Ishikawa (cell line): ENCODE results near the gene ARHGEF1.
A peak's percentile ranks its signal among the peaks of the same experiment; 100 is the strongest.

ENCODE experiments used
- CEBPB ChIP-seq: IDR thresholded peaks from 2 replicates; pipeline ENCODE4 v1.6.1; 2012
- CREB1 ChIP-seq: IDR thresholded peaks from 2 replicates; pipeline ENCODE4 v1.6.1; 2012; ENCODE audit warnings: low read depth
- EGR1 ChIP-seq: IDR thresholded peaks from 2 replicates; pipeline ENCODE4 v1.6.1; 2012
- EP300 ChIP-seq: IDR thresholded peaks from 2 replicates; pipeline ENCODE4 v1.6.1; 2012; ENCODE audit warnings: borderline replicate concordance
- FOXM1 ChIP-seq: IDR thresholded peaks from 2 replicates; pipeline ENCODE4 v1.6.1; 2012; ENCODE audit warnings: low read depth, borderline replicate concordance
- MAX ChIP-seq: IDR thresholded peaks from 2 replicates; pipeline ENCODE4 v1.6.1; 2012
- NFIC ChIP-seq: IDR thresholded peaks from 2 replicates; pipeline ENCODE4 v1.6.1; 2012
- RAD21 ChIP-seq: IDR thresholded peaks from 2 replicates; pipeline ENCODE4 v1.6.1; 2012; ENCODE audit warnings: low read depth
- REST ChIP-seq: IDR thresholded peaks from 2 replicates; pipeline ENCODE4 v1.6.1; 2012; ENCODE audit warnings: low read depth, mild to moderate bottlenecking
- TAF1 ChIP-seq: IDR thresholded peaks from 2 replicates; pipeline ENCODE4 v1.6.1; 2012; ENCODE audit warnings: low read depth, mild to moderate bottlenecking
- TCF12 ChIP-seq: IDR thresholded peaks from 2 replicates; pipeline ENCODE4 v1.6.1; 2012; ENCODE audit warnings: low read depth
- TEAD4 ChIP-seq: IDR thresholded peaks from 2 replicates; pipeline ENCODE4 v1.6.1; 2012
- USF1 ChIP-seq: IDR thresholded peaks from 2 replicates; pipeline ENCODE4 v1.6.1; 2012
- YY1 ChIP-seq: IDR thresholded peaks from 2 replicates; pipeline ENCODE4 v1.6.1; 2012; ENCODE audit warnings: low read depth
- ZBTB7A ChIP-seq: IDR thresholded peaks from 2 replicates; pipeline ENCODE4 v1.6.1; 2012; ENCODE audit warnings: low read depth

The ARHGEF1 gene

GRCh38 chr19:41882568-41883462, at the start of gene ARHGEF1:
ARHGEF1 (plus strand) TSS chr19:41883184; CDS start chr19:41888083, 4,899 bp downstream.
- TF ChIP-seq TAF1 (0 out of 2 replicates have a peak, but pooled peaks have one; percentile 52), CREB1 (no peak), YY1 (no peak), NFIC (no peak), USF1 (no peak), REST (no peak), FOXM1 (no peak), RAD21 (no peak), ZBTB7A (peak; percentile 45; the same call in 1 of the 2 replicates), EP300 (no peak), EGR1 (no peak), CEBPB (no peak), TEAD4 (no peak), MAX (no peak)

- TF ChIP-seq YY1 (no peak), TEAD4 (no peak), CEBPB (no peak), MAX (no peak), USF1 (no peak), ZBTB7A (no peak), CREB1 (no peak), EGR1 (no peak), TAF1 (no peak)
Measured at GRCh38 chr19:41837981-41838708, 44.8 kb upstream of the ARHGEF1 start.

- no peak for TF ChIP-seq FOXM1
- no peak for TF ChIP-seq REST
- no peak for TF ChIP-seq EP300
- TF ChIP-seq TEAD4 = no peak
- TF ChIP-seq EGR1 = no peak
- no peak for TF ChIP-seq YY1
- no peak for TF ChIP-seq RAD21
- TF ChIP-seq CREB1 = no peak
- TF ChIP-seq TCF12 = no peak
- no peak for TF ChIP-seq MAX
- no peak for TF ChIP-seq TAF1
- TF ChIP-seq CEBPB = no peak
- TF ChIP-seq NFIC = no peak
- no peak for TF ChIP-seq USF1
- no peak for TF ChIP-seq ZBTB7A
Measured at GRCh38 chr19:41839211-41839610, 43.8 kb upstream of the ARHGEF1 start.

GRCh38 chr19:41843371-41843770, 39.6 kb upstream of the ARHGEF1 start:
- TF ChIP-seq FOXM1 (no peak), CEBPB (no peak), TAF1 (no peak), EGR1 (no peak), ZBTB7A (no peak), MAX (no peak)
